Chondrocyte (in vitro differentiated cells): ENCODE data around the gene CMKLR1. TPM values are rescaled to one million over a fixed set of nuclear protein-coding genes. Genes with fewer than 3 reads are reported as not detected.
A peak's percentile ranks its signal among the peaks of the same experiment; 100 is the strongest.

Source experiments
- DNase-seq: peaks from one replicate; pipeline ENCODE4 v3.0.0; 2021; ENCODE audit warnings: mixed read lengths, low spot score
- H3K27ac Mint-ChIP-seq: one replicate; pipeline ENCODE4 v1.8.0; 2021; ENCODE audit warnings: mild to moderate bottlenecking, moderate library complexity, mixed read lengths; ENCODE audit not compliant: unreplicated experiment
- H3K27me3 Mint-ChIP-seq: 2 replicates; pipeline ENCODE4 v1.8.0; 2021; ENCODE audit warnings: low read depth, mixed read lengths
- H3K36me3 Mint-ChIP-seq: 2 replicates; pipeline ENCODE4 v1.8.0; 2021; ENCODE audit warnings: low read depth, mixed read lengths
- H3K4me1 Mint-ChIP-seq: 2 replicates; pipeline ENCODE4 v1.8.0; 2021; ENCODE audit warnings: low read depth, mild to moderate bottlenecking, mixed read lengths
- H3K4me3 Mint-ChIP-seq: one replicate; pipeline ENCODE4 v1.8.0; 2021; ENCODE audit warnings: mild to moderate bottlenecking, moderate library complexity, mixed read lengths; ENCODE audit not compliant: unreplicated experiment
- H3K9me3 Mint-ChIP-seq: 2 replicates; pipeline ENCODE4 v1.8.0; 2021; ENCODE audit warnings: low read depth, mixed read lengths
- total RNA-seq: library from RNA; stranded (reverse); gene quantifications from 3 replicates; pipeline ENCODE4 v1.2.1, GENCODE V29; 2021
- TF ChIP-seq, protein P1 (sequence below): fragments of 200-600 bp; sonication (generic); IDR thresholded peaks from 2 replicates; pipeline ENCODE4 v1.5.0; 2021; ENCODE audit warnings: antibody characterized with exemption, mild to moderate bottlenecking, moderate library complexity

CMKLR1 gene
- total RNA-seq, 1 donor from 2014 or later = 31.2 TPM

DNA sequence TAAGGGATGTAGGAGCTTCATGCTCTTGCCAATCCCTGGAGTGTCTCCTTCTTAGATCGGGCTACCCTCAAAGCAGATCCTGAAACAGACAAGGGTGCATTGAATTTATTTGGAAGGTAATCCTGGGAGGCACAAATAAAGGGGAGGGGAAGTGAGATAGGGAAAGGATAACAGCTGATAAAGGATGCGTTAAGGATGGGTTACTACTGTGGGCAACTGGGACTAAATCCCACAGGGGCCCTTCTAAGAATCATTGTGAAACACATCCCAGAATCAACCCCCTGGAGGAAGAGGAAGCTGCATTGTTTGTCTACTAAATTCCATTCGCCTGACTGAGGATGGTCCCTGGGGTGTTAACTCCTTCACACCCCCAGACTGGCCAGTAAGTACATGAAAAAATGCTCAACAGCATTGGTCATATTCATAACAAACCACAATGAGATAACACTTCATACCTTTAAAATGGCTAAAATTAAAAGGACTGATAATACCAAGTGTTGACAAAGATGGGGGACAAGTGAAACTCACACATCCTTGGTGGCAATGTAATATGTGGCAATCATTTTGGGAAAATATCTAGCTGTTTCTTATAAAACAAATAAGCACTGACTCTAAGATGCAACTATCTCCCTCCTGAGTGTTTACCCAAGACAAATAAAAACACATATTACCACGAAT is 37.0 kb upstream of the CMKLR1 start:
- H3K27me3 Mint-ChIP-seq = no peaks in the 10 kb centered on the region
- H3K9me3 Mint-ChIP-seq = peaks cover 27% of the 10 kb centered on the region
- DNase-seq = no peak
- TF ChIP-seq, protein P1, sequence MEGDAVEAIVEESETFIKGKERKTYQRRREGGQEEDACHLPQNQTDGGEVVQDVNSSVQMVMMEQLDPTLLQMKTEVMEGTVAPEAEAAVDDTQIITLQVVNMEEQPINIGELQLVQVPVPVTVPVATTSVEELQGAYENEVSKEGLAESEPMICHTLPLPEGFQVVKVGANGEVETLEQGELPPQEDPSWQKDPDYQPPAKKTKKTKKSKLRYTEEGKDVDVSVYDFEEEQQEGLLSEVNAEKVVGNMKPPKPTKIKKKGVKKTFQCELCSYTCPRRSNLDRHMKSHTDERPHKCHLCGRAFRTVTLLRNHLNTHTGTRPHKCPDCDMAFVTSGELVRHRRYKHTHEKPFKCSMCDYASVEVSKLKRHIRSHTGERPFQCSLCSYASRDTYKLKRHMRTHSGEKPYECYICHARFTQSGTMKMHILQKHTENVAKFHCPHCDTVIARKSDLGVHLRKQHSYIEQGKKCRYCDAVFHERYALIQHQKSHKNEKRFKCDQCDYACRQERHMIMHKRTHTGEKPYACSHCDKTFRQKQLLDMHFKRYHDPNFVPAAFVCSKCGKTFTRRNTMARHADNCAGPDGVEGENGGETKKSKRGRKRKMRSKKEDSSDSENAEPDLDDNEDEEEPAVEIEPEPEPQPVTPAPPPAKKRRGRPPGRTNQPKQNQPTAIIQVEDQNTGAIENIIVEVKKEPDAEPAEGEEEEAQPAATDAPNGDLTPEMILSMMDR = no peak
- H3K4me3 Mint-ChIP-seq = no peak overlapping the region
- H3K36me3 Mint-ChIP-seq = peaks cover 4% of the 10 kb centered on the region
- peaks cover 25% of the 10 kb centered on the region for H3K4me1 Mint-ChIP-seq
- no peak overlapping the region for H3K27ac Mint-ChIP-seq

DNA sequence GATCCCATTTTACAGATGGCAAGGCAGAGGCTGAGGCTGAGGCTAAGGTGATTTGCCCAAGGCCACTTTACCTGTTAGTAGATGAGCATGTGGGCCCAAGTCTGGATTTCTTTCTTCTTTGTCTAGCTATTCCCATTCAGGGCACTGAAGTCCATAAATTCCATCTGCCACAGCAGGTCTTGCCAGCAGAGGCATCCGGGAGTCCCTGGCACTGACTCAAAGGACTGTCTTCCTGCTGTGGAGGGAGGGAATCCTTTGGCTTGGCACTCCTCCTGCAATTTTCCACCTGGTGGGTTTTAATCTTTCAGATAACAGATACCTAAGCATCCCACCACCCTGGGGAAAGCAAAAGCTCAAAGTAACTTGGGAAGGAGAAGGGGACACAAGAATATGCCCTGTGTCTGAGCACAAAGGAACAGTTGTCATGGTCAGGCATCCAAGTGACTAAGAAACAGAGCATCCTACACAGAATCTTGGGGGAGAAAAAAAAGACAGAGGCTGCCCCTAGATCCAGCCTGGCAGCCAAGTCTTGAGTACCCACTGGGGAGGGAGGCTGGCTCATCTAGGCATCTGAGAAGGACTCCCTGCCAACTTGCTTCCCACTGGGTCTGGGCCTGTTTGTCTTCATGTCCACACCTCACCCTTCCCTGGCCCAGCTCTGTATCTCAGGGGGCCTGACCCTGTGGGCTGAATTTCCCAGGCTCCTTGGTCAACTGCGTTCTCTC is 35.6 kb upstream of the CMKLR1 start:
- H3K4me1 Mint-ChIP-seq = peaks cover 26% of the 10 kb centered on the region
- no peak overlapping the region for H3K4me3 Mint-ChIP-seq
- peaks cover 4% of the 10 kb centered on the region for H3K36me3 Mint-ChIP-seq
- no peaks in the 10 kb centered on the region for H3K27me3 Mint-ChIP-seq
- no peak for DNase-seq
- H3K27ac Mint-ChIP-seq = no peak overlapping the region
- TF ChIP-seq, protein P1 = no peak
- peaks cover 27% of the 10 kb centered on the region for H3K9me3 Mint-ChIP-seq

DNA sequence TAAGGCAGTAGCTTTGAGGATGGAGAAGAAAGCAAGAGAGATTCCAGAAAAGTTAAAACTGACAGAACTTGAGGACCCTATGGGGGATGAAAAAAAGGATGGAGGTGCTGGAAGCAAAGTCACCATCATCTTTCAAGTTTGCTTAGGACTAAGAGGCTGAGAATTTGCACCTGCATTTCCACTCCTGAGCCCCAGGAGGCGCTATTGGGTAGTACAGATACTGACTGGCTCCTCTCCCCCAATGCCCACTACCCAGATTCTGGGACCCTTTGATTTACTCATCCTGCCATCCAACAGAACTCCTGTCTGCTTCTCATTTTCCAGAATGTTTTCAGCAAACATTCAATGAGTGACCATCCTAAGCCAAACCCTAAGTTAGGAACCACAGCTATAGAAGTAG is 34.0 kb upstream of the CMKLR1 start:
- peaks cover 25% of the 10 kb centered on the region for H3K9me3 Mint-ChIP-seq
- peaks cover 4% of the 10 kb centered on the region for H3K36me3 Mint-ChIP-seq
- TF ChIP-seq, protein P1 = peak; percentile 40
- H3K4me3 Mint-ChIP-seq = no peak overlapping the region
- DNase-seq = no peak
- no peak overlapping the region for H3K27ac Mint-ChIP-seq
- peaks cover 26% of the 10 kb centered on the region for H3K4me1 Mint-ChIP-seq
- no peaks in the 10 kb centered on the region for H3K27me3 Mint-ChIP-seq

DNA sequence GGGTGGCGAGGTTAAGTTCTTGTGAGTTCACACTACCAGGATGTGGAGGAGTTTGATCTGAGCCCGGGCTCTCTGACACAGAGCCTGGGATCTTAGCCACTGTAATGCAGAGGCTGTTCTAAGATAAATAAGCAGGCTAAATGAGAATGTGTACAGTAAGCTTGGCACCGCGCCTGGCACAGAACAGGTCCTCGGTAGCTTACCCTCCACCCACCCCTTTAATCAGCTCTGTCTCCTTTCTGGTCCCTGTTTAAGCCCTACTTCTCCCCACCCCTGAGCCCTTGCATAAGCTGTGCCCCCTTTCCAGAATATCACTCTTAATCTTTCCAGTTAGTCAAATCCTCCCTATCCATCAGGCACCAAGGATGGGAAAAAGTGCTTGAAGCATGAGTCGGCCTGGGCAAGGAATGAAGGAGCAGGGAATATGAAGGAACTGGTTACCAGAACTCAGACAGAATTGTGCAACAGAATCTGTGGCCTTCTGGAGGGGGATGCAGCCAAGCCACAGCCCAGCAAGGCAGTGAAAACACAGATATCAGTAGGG is 32.8 kb upstream of the CMKLR1 start:
- DNase-seq = no peak
- H3K4me1 Mint-ChIP-seq = peaks cover 32% of the 10 kb centered on the region
- peaks cover 15% of the 10 kb centered on the region for H3K9me3 Mint-ChIP-seq
- no peak overlapping the region for H3K4me3 Mint-ChIP-seq
- H3K27me3 Mint-ChIP-seq = no peaks in the 10 kb centered on the region
- TF ChIP-seq, protein P1 = no peak
- peaks cover 2% of the 10 kb centered on the region for H3K36me3 Mint-ChIP-seq
- peak overlapping the region; percentile 86 for H3K27ac Mint-ChIP-seq

DNA sequence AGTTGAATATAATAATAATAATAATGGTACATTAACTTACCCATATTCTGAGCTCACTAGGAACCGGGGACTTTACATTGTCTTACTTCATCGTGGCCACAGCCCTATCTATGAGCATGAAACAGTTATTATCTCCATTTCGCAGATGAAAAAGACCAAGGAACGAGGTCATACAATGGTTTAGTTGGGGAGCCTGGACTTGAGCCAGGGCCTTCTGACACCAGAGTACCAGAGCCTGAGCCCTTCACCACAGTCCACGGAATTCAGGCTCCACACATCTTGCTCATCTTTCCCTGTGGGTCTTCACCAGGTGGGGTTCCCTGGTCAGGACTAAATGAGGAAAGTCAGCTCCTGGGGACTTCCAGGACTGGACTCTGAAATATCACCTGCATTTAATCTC is 31.3 kb upstream of the CMKLR1 start:
- no peaks in the 10 kb centered on the region for H3K27me3 Mint-ChIP-seq
- TF ChIP-seq, protein P1 = no peak
- peaks cover 8% of the 10 kb centered on the region for H3K9me3 Mint-ChIP-seq
- no peak overlapping the region for H3K4me3 Mint-ChIP-seq
- no peak for DNase-seq
- H3K4me1 Mint-ChIP-seq = peaks cover 32% of the 10 kb centered on the region
- no peak overlapping the region for H3K27ac Mint-ChIP-seq
- H3K36me3 Mint-ChIP-seq = peaks cover 2% of the 10 kb centered on the region
